ENCODE results near the gene VPS54. TPM values are rescaled to one million over a fixed set of nuclear protein-coding genes. Genes with fewer than 3 reads are reported as not detected.

The VPS54 gene
- total RNA-seq, 1 donor from 2014 or later, result 15.3 TPM

DNA sequence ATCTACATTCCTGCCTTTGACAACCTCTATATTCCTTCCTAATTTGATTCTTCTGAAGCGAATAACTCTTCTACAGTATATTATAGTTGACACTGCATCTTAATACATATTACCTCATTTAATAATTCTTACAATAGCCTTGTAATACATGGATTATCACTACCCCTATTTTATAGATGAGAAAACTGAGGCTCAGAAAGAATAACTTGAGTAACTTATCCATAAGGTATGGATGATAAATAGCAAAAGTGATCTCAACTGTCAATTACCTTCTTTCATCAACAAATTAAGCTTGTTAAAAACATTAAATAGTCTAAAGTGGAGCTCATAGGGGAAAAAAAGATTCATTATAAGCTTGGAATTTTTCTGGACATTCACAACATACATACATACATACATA is 4.6 kb downstream of the VPS54 start:
- no peak overlapping the region for H3K4me3 ChIP-seq (ENCODE audit: low read depth, low read length)
- TF ChIP-seq, protein P1, sequence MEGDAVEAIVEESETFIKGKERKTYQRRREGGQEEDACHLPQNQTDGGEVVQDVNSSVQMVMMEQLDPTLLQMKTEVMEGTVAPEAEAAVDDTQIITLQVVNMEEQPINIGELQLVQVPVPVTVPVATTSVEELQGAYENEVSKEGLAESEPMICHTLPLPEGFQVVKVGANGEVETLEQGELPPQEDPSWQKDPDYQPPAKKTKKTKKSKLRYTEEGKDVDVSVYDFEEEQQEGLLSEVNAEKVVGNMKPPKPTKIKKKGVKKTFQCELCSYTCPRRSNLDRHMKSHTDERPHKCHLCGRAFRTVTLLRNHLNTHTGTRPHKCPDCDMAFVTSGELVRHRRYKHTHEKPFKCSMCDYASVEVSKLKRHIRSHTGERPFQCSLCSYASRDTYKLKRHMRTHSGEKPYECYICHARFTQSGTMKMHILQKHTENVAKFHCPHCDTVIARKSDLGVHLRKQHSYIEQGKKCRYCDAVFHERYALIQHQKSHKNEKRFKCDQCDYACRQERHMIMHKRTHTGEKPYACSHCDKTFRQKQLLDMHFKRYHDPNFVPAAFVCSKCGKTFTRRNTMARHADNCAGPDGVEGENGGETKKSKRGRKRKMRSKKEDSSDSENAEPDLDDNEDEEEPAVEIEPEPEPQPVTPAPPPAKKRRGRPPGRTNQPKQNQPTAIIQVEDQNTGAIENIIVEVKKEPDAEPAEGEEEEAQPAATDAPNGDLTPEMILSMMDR (conservative IDR thresholded peaks at IDR 0.05; ENCODE audit: low read depth, low read length), result no peak
- no peak for DNase-seq (ENCODE audit: low read depth)

DNA sequence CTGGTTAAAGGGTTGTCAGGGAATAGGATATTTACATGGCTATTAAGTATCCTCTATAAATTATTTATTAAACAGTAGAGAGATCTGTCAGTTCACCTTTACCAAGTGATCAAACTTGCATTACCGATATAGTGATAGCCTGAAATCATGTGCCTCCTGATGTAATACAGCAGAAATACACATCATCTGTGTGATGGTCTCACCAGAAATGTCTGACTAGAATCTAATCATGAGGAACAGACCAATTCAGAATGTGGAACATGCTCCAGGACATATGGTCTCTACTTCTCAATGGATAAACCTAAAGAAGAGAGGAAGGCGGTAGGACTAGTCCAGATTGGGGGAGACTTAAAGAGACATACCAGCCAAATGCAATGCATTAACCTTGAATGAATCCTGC is 6.2 kb downstream of the VPS54 start:
- DNase-seq (ENCODE audit: low read depth), result no peak
- H3K4me3 ChIP-seq (ENCODE audit: low read depth, low read length), result no peak overlapping the region
- TF ChIP-seq, protein P1 (conservative IDR thresholded peaks at IDR 0.05; ENCODE audit: low read depth, low read length), result no peak

DNA sequence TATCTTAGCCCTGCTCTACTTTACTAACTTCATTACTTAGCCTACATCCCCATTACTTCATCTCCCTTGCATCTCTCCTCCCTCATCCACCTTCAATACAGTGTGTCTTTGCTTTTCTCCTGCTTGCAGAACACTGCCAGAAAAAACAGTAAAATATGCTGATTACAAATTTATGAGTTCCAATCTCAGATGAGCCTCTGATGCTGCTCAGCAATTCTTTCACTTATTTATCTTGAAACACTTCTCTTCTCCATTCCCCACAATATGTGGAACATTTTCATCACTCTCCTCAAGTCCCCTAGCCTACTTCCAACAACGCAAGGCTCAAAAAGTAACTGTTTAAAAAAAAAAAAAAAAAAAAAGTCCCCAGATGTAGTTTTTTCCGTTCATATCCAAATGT is 7.1 kb downstream of the VPS54 start:
- H3K4me3 ChIP-seq (ENCODE audit: low read depth, low read length), result no peak overlapping the region
- TF ChIP-seq, protein P1 (conservative IDR thresholded peaks at IDR 0.05; ENCODE audit: low read depth, low read length), result no peak
- DNase-seq (ENCODE audit: low read depth), result no peak

DNA sequence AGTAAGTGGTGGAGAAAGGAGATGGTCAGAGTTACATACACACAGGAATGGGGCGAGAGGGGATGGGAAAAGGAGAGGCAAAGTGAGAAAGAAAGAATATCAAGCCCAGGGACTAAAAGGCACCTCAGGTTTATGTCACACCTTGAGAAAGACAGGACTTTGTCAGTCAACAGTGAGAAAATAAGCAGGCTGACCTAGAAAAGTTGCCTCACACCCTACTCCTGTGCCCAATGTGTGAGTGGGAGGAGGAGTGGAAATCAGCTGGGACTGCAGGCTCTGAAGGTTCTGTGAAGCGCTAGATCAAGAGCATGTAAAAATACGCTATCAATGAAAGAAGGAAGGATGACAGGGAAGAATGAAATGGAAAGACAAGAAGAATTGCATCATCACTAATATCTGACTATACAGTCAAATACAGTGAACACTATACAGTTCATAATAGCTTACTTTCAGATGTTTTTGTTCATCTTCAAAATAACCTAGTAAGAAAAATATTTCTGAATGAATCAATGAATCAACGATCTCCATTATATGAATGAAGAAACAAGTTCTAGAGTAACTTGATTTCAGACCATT is 10.7 kb downstream of the VPS54 start:
- H3K4me3 ChIP-seq (ENCODE audit: low read depth, low read length), result no peak overlapping the region
- TF ChIP-seq, protein P1 (conservative IDR thresholded peaks at IDR 0.05; ENCODE audit: low read depth, low read length), result no peak
- no peak for DNase-seq (ENCODE audit: low read depth)

DNA sequence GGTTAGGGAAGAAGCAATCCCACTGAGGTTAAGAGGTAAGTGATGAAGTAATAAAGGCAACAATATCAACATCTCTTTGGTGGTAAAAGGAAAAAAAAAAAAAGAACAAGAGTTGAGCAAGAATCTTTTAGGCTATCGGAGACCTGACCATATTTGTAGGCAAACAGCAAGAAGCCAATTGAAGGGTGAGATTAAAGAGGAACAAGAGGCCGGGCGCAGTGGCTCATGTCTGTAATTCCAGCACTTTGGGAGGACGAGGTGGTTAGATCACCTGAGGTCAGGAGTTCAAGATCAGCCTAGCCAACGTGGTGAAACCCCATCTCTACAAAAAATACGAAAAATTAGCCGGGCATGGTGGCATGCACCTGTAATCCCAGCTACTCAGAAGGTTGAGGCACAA is 11.3 kb downstream of the VPS54 start:
- no peak for DNase-seq (ENCODE audit: low read depth)
- TF ChIP-seq, protein P1 (conservative IDR thresholded peaks at IDR 0.05; ENCODE audit: low read depth, low read length), result no peak
- no peak overlapping the region for H3K4me3 ChIP-seq (ENCODE audit: low read depth, low read length)

DNA sequence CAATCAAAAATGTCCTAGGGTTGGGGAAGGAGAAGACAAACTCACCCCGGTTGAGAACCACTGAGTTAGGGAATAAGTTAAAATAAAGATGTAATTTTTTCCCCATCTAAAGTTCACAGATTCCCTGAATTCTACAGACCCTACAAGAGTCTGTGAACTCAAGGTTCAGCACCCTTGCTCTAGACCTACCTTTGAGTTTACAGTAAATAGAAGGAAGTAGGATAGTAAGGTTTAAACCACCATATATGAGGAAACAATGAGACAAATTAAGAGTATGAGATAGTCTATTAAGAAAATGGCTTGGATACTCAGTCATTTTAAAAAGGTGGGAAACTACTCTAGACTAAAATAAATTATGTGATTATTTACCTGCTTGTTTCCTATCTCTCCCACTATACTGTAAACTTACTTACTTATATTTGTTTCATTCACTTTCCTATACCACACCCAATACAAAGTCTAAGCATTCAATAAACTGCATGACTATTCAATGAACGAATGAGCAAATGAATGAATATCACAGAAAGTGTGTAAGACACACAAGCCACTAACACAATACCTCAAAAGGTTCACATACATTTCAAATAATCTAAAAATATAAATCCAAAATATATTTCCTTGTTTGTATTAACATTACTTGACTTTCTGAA is 13.4 kb downstream of the VPS54 start:
- no peak overlapping the region for H3K4me3 ChIP-seq (ENCODE audit: low read depth, low read length)
- no peak for DNase-seq (ENCODE audit: low read depth)
- TF ChIP-seq, protein P1 (conservative IDR thresholded peaks at IDR 0.05; ENCODE audit: low read depth, low read length), result no peak

DNA sequence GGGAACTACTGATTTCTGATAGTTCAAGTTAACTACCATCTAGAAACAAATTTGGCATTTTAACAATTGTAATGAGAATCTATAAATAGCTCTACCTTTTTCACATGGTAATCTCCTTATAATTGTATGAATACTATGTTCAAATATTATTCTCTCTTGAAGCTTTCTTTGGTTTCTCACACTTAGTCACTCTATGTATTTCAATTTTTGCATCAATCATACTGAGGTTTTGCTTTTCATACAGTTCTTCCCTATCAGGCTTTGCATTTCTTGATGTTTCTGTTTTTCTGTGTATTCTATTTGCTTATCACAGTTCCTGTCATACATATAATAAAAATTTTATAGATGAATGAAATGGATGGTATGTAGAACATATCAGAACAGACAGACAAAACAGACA is 16.0 kb downstream of the VPS54 start:
- TF ChIP-seq, protein P1 (conservative IDR thresholded peaks at IDR 0.05; ENCODE audit: low read depth, low read length), result no peak
- no peak overlapping the region for H3K4me3 ChIP-seq (ENCODE audit: low read depth, low read length)
- DNase-seq (ENCODE audit: low read depth), result no peak
